Osteocyte (in vitro differentiated cells): ENCODE results near the gene EMC9. TPM values are rescaled to one million over a fixed set of nuclear protein-coding genes. Genes with fewer than 3 reads are reported as not detected.

ENCODE experiments used
- DNase-seq: peaks from one replicate; pipeline ENCODE4 v3.0.0; 2021; ENCODE audit warnings: mixed read lengths; ENCODE audit not compliant: unreplicated experiment; ENCODE audit errors: extremely low spot score
- H3K27ac Mint-ChIP-seq: one replicate; pipeline ENCODE4 v1.8.0; 2021; ENCODE audit warnings: mild to moderate bottlenecking, mixed read lengths; ENCODE audit not compliant: unreplicated experiment
- H3K27me3 Mint-ChIP-seq: one replicate; pipeline ENCODE4 v1.8.0; 2021; ENCODE audit warnings: mixed read lengths; ENCODE audit not compliant: unreplicated experiment
- H3K36me3 Mint-ChIP-seq: one replicate; pipeline ENCODE4 v1.8.0; 2021; ENCODE audit warnings: mixed read lengths; ENCODE audit not compliant: unreplicated experiment
- H3K4me1 Mint-ChIP-seq: one replicate; pipeline ENCODE4 v1.8.0; 2021; ENCODE audit warnings: mixed read lengths; ENCODE audit not compliant: unreplicated experiment
- H3K4me3 Mint-ChIP-seq: one replicate; pipeline ENCODE4 v1.8.0; 2021; ENCODE audit warnings: mild to moderate bottlenecking, moderate library complexity, mixed read lengths; ENCODE audit not compliant: unreplicated experiment
- H3K9me3 Mint-ChIP-seq: one replicate; pipeline ENCODE4 v1.8.0; 2021; ENCODE audit warnings: mixed read lengths; ENCODE audit not compliant: unreplicated experiment
- total RNA-seq: library from RNA; stranded (reverse); gene quantifications from 2 replicates; pipeline ENCODE4 v1.2.1, GENCODE V29; 2021
- TF ChIP-seq, protein P1 (sequence below): fragments of 200-600 bp; sonication (generic); IDR thresholded peaks from 2 replicates; pipeline ENCODE4 v1.5.0; 2021; ENCODE audit warnings: antibody characterized with exemption, mild to moderate bottlenecking, moderate library complexity

EMC9 gene
- total RNA-seq, 1 donor from 2014 or later, result 15.6 TPM

DNA sequence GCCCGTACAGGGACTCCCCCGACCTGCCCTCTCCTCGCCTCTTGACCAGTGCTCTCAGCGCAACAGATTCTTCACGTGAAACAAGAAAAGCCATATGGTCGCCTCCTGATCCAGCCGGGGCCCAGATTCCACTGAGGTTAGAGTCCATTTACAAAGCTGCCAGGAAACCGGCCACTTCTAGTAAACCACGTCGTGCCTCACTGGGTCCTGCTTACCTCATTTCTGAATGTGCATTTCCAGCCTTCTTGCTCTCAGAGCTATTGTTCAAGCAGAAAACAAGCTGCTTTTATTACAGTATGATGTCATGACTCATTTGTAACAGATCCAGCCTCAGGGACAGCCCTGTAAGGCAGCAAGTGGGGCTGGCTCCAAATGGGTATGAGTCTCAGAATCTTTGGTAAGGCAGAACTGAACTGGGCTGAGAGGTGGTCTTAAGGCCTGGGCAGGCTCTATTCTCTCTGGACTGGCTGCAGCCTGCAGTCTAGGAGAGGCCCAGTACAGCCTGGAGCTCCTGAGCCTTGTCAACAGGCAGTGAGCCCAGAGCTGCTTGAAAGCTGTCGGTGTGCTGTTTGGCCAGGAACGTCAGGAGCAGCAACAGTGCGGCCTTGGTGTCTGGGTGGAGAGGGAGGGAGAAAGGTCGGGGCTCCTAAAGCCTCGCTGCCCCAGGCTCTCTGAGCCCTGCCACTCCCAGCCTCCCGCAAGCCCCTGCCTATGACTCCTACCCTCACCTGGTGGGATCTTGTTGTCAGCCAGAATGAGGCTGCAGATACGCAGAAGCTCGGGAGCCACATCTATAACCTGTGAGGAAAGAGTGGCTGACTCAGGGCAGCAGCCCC is 38.8 kb upstream of the EMC9 start:
- Mint-ChIP-seq H3K27ac (no peak overlapping the region), H3K27me3 (no peaks in the 10 kb centered on the region)
- DNase-seq, result no peak

DNA sequence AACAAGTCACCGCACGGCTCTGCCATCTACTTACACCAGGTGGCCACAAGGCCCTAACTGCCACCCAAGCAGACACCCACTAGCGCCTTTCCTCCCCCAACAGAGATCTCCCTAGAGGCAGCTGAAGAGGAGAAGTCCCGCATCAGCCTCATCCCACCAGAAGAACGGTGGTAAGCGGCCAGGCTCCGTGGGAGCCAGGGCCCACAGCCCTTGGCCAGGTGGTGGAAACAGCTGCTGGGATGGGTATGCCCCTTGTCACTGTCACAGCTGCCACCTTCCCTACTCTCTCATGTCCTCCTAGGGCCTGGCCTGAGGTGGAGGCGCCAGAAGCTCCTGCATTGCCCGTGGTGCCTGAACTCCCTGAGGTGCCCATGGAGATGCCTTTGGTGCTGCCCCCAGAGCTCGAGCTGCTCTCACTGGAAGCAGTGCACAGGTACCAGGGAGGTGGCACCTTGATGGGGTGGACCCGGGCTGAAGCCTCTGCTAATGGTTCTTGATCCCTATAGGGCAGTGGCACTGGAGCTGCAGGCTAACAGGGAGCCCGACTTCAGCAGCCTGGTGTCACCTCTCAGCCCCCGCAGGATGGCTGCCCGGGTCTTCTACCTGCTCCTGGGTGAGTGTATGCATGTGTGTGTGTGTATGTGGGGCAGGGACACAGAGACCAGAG is 38.0 kb upstream of the EMC9 start:
- Mint-ChIP-seq H3K4me3 (no peak overlapping the region), H3K4me1 (no peaks in the 10 kb centered on the region), H3K27me3 (no peaks in the 10 kb centered on the region), H3K9me3 (no peaks in the 10 kb centered on the region), H3K27ac (no peak overlapping the region), H3K36me3 (peaks cover 22% of the 10 kb centered on the region)
- TF ChIP-seq, protein P1, sequence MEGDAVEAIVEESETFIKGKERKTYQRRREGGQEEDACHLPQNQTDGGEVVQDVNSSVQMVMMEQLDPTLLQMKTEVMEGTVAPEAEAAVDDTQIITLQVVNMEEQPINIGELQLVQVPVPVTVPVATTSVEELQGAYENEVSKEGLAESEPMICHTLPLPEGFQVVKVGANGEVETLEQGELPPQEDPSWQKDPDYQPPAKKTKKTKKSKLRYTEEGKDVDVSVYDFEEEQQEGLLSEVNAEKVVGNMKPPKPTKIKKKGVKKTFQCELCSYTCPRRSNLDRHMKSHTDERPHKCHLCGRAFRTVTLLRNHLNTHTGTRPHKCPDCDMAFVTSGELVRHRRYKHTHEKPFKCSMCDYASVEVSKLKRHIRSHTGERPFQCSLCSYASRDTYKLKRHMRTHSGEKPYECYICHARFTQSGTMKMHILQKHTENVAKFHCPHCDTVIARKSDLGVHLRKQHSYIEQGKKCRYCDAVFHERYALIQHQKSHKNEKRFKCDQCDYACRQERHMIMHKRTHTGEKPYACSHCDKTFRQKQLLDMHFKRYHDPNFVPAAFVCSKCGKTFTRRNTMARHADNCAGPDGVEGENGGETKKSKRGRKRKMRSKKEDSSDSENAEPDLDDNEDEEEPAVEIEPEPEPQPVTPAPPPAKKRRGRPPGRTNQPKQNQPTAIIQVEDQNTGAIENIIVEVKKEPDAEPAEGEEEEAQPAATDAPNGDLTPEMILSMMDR, result no peak
- DNase-seq, result no peak

More for the DNA sequence above, 38.8 kb upstream of the EMC9 start:
- H3K36me3 Mint-ChIP-seq, result peaks cover 22% of the 10 kb centered on the region
- H3K4me1 Mint-ChIP-seq, result no peaks in the 10 kb centered on the region
- TF ChIP-seq, protein P1, result no peak
- no peak overlapping the region for H3K4me3 Mint-ChIP-seq
- H3K9me3 Mint-ChIP-seq, result no peaks in the 10 kb centered on the region

DNA sequence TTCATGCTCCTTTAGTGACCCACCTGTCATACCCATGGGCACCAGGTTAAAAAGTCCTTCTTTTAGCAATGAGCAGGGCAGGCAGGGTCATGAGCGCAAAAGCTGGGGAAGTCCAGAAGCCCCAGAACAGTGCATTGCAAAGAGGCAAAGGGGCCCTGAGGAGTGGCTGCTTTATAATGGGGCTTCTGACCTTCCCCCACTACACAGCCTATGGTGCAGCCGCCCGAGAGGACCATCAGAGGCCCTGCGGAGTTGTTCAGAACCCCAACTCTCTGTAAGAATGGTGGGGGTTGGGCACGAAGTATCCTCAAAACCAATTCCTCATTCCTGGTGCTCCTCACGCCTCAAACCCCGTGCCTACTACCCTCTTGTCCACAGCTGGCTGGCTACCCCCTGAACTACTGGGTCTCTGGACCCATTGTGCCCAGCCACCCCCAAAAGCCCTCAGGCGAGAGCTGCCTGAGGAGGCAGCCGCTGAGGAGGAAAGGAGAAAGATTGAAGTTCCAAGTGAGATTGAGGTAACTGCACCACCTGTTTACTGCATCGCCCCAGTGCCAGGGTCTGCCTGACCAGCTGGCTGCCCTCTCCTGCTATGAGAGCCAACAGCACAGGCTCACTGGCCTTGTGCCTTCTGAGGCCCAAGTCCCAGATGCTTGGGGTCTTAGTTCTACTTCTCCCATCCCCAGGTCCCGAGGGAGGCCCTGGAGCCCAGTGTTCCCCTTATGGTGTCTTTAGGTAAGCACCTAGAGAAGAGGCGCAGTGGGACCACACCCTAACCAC is 37.2 kb upstream of the EMC9 start:
- DNase-seq, result no peak
- Mint-ChIP-seq H3K4me1 (no peaks in the 10 kb centered on the region), H3K4me3 (no peak overlapping the region), H3K9me3 (no peaks in the 10 kb centered on the region), H3K27me3 (no peaks in the 10 kb centered on the region), H3K27ac (no peak overlapping the region), H3K36me3 (peaks cover 21% of the 10 kb centered on the region)
- TF ChIP-seq, protein P1, result no peak

DNA sequence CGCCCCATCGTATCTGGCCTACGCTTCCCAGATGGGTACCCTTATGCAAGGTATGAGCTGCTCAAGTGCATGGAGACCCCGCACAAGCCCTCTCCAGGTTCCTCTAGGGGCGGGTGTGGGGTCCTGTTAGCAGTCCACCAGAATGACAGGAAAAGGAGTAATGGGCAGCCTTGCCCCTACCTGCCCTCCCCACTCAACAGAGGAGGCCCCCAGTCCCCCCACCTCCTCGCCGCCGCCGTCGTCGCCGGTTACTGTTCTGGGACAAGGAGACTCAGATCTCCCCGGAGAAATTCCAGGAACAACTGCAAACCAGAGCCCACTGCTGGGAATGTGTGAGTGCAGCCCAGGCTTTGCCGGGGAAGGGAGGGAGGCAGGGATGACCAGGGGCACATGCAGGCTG is 36.5 kb upstream of the EMC9 start:
- H3K9me3 Mint-ChIP-seq, result no peaks in the 10 kb centered on the region
- H3K4me1 Mint-ChIP-seq, result no peaks in the 10 kb centered on the region
- TF ChIP-seq, protein P1, result no peak
- H3K27ac Mint-ChIP-seq, result no peak overlapping the region
- H3K27me3 Mint-ChIP-seq, result no peaks in the 10 kb centered on the region
- DNase-seq, result no peak
- no peak overlapping the region for H3K4me3 Mint-ChIP-seq
- peaks cover 22% of the 10 kb centered on the region for H3K36me3 Mint-ChIP-seq
